Fibroblast of skin of abdomen (primary cell): ENCODE data around the gene ALG12.
A peak's percentile ranks its signal among the peaks of the same experiment; 100 is the strongest.

Source experiments
- DNase-seq: peaks from one replicate; pipeline ENCODE4 v3.0.0-alpha.2; 2013

The ALG12 gene

GRCh38 chr22:49886346-49887063 is 31.7 kb downstream of the ALG12 start:
- no peak for DNase-seq

GRCh38 chr22:49885881-49886280 is 32.4 kb downstream of the ALG12 start:
- no peak for DNase-seq

- no peak for DNase-seq
These were observed 33.0 kb downstream of the ALG12 start for GRCh38 chr22:49885281-49885680.

GRCh38 chr22:49884503-49885260 is 33.6 kb downstream of the ALG12 start:
- DNase-seq: no peak

- DNase-seq: no peak
These were observed 34.2 kb downstream of the ALG12 start for GRCh38 chr22:49884075-49884474.

GRCh38 chr22:49883294-49883640 is 35.0 kb downstream of the ALG12 start:
- no peak for DNase-seq

GRCh38 chr22:49882519-49883293 is 35.5 kb downstream of the ALG12 start:
- DNase-seq: peak; percentile 6

GRCh38 chr22:49881856-49882255 is 36.4 kb downstream of the ALG12 start:
- no peak for DNase-seq

- no peak for DNase-seq
These were observed 38.0 kb downstream of the ALG12 start for GRCh38 chr22:49880281-49880680.

- DNase-seq: no peak
These were observed 38.4 kb downstream of the ALG12 start for GRCh38 chr22:49879871-49880270.

GRCh38 chr22:49878206-49878605 is 40.0 kb downstream of the ALG12 start:
- no peak for DNase-seq

- DNase-seq: no peak
These were observed 40.6 kb downstream of the ALG12 start for GRCh38 chr22:49877642-49878041.

GRCh38 chr22:49873228-49873940 is 44.9 kb downstream of the ALG12 start:
- DNase-seq: no peak

GRCh38 chr22:49872347-49872746 is 45.9 kb downstream of the ALG12 start:
- no peak for DNase-seq

- no peak for DNase-seq
These were observed 46.8 kb downstream of the ALG12 start for GRCh38 chr22:49871482-49871881.

GRCh38 chr22:49869845-49870712 is 48.2 kb downstream of the ALG12 start:
- no peak for DNase-seq

- no peak for DNase-seq
These were observed 49.0 kb downstream of the ALG12 start for GRCh38 chr22:49869086-49869830.

- DNase-seq: no peak
These were observed 50.7 kb downstream of the ALG12 start for GRCh38 chr22:49867303-49868265.

GRCh38 chr22:49866646-49867045 is 51.6 kb downstream of the ALG12 start:
- no peak for DNase-seq

- no peak for DNase-seq
These were observed 52.1 kb downstream of the ALG12 start for GRCh38 chr22:49866134-49866533.
